AML-193 (cell line): ENCODE results near the gene TMEM238L.

Experiments used
- DNase-seq, 2 experiments: peaks; one replicate each; lab custom pipeline; 2025; lab: John Stamatoyannopoulos, UW

The TMEM238L gene

GRCh38 chr17:10804546-10804945 is 647 bp upstream of the TMEM238L start:
- DNase-seq, result no peak

DNA sequence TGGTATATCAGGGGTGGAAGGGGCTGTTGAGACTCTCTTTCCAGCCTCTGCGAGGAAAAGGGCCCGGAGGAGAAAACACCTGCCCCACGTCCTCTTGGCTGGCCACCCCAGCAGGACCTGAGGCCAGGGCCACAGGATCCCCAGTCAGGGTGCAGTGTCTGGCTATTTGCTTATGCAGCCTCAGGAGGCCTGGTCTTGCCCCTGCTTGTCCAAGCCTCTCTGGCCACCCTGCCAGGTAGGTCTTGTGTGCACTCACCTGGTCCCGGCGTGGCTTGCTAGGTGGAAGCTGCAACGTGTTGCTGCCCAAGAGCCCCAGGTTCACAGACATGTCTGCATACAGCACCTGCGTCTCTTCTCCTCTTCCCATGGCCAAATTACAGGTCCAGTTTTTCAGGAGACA is 549 bp downstream of the TMEM238L start:
- DNase-seq, result no peak

DNA sequence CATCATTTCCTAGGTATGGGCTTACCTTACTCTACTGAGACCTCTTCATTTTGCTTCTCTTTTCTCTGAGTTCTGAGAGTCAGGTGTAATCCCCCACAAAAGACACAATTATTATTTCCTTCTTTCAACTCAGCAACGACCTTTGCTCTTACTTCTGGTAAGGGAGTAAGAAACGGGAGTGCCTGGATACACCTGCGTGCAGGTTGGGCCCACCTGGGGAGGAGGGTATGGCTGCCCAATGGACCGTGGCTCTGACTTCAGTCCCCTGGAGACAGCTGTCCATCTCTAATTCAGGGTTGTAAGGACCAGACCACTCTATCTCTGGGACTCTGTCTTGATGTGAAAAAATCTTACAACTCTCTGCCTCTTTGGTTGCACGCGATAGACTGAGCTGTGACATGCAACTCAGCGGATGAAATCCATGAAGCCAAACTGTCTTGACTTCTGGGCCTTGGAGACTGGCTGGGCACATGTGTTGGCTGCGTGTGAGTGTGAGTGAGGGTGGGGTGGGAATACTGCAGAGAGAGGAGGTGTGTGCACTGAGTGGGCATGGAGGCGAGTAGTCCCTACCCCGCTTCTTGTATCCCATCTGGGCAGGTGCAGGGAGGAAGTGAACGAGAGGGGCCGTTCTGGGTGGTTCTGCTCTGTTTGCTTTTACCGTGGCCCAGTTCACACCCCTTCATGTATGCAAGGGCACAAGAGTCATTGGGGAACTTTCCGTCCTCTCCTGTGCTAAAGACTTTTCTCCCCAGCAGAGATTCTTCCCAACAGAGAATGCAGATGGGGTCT is 1.2 kb downstream of the TMEM238L start:
- no peak for DNase-seq

- DNase-seq, result no peak
Observed at GRCh38 chr17:10799407-10799806, 4.5 kb downstream of the TMEM238L start.

DNA sequence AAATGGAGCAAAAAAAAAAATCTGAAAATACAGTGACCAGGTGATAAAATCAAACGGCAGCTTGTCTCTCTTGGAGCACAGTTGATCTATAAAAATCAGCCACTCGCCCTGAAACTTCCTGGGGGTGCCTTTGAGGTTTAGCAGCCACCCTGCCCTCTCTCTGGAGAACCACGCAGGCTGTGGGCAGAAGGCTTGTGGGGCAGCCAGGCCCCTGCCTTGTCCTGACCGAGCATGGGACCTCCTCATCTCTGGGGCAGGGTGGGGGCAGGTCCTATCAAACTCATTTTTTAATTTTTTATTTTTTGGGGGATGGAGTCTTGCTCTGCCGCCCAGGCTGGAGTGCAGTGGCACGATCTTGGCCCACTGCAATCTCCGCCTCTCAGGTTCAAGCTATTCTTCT is 5.0 kb downstream of the TMEM238L start:
- no peak for DNase-seq

GRCh38 chr17:10798332-10798749 is 5.6 kb downstream of the TMEM238L start:
- no peak for DNase-seq

GRCh38 chr17:10797476-10798328 is 6.2 kb downstream of the TMEM238L start:
- no peak for DNase-seq

- no peak for DNase-seq
Observed at GRCh38 chr17:10793816-10794215, 10.1 kb downstream of the TMEM238L start.

GRCh38 chr17:10793256-10793655 is 10.6 kb downstream of the TMEM238L start:
- no peak for DNase-seq

- no peak for DNase-seq
Observed at GRCh38 chr17:10792151-10792550, 11.7 kb downstream of the TMEM238L start.

- no peak for DNase-seq
Observed at GRCh38 chr17:10790491-10791401, 13.2 kb downstream of the TMEM238L start.

DNA sequence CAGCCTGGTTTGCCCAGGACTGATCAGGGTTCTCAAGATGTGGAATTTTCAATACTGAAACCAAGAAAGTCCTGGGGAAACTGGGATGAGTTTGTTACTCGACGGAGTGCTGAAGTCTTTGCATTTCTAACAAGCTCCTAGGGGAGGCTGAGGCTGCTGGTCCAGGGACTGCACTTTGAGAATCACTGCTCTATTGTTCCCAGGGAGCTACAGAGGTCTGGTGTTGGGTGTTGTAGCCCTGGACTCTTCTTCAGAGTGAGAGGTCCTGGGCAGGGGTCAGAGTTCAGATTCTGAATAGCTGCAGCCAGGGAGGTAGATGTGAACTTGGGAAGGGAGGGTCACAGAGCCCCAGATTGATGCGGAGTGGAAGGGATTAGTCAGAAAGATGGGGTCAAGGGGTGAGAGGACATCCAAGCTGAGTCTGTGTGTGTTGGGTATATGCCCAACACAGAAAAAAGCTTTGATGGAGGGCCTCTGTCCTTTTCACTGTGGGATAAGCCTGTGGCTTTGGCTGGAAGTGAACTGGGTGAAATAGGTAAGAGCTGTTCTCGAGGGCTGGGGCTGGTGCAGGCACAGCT is 14.1 kb downstream of the TMEM238L start:
- no peak for DNase-seq

- DNase-seq, result no peak
Observed at GRCh38 chr17:10787306-10788045, 16.4 kb downstream of the TMEM238L start.

DNA sequence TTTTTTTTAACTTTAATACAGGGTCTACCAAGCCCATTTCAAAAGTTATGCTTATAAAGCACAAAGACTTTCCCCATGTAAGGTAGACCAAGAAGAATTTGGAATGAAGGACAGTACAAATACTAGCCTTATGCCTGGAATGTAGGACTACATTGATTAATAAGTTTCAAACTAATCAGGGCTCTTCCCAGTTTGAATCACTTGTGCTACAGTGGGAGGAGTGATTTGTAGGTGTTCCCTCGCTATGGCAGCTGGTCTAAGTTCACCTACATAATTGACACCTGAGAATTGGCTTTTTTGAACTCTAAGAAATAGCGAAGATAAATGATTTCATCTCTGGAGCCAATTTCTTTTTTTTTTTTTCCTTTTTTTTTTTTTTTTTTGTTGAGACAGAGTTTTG is 18.6 kb downstream of the TMEM238L start:
- no peak for DNase-seq

DNA sequence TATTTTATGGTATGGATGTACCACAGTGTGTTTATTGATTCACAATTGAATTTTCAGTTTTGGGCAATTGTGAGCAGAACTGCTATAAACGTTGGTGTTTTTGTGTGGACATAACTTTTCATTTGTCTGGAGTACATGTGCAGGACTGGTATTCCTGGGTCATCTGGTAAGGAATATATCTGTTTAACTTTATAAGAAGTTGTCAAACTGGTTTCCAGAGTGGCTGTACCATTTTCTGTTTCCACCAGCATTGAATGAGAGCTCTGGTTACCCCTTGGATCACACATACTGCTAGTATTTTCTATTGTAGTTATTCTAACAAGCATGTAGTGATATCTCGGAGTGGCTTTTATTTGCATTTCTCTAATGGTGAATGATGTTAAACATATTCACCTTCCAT is 24.3 kb downstream of the TMEM238L start:
- no peak for DNase-seq

DNA sequence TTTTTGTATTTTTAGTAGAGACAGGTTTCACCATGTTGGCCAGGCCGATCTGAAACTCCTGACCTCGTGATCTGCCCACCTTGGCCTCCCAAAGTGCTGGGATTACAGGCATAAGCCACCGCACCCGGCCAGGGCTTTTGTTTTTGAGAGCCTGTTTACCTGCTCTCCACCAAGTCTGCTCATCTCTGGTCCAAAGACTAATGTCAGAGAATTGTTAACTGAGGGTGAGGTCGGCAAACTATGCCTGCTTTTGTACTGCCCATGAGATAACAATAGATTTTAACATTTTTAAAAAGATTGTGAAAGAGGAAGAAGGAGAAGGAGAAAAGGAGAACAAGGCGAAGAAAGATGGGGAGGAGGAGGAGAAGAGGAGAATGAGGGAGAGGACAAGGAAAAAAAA is 26.0 kb downstream of the TMEM238L start:
- no peak for DNase-seq

- no peak for DNase-seq
Observed at GRCh38 chr17:10777131-10777807, 26.6 kb downstream of the TMEM238L start.

DNA sequence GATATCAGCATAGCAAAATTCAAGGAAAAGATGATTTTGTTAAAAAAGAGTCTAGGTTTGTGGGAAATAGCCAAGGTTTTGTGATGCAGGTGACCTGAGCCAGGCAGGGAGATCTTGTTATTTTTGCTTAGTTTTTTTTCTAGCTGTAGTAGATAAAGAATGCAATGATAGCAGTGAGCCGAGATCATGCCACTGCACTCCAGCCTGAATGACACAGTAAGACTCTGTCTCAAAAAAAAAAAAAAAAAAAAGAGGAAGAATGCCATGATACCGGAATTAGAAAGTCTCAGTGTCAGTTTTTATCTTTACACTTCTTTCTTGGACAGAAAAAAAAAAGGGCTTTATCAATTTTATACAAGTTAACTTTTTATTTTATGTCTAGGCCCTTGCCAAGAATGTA is 27.5 kb downstream of the TMEM238L start:
- no peak for DNase-seq

- no peak for DNase-seq
Observed at GRCh38 chr17:10775740-10776356, 28.1 kb downstream of the TMEM238L start.

DNA sequence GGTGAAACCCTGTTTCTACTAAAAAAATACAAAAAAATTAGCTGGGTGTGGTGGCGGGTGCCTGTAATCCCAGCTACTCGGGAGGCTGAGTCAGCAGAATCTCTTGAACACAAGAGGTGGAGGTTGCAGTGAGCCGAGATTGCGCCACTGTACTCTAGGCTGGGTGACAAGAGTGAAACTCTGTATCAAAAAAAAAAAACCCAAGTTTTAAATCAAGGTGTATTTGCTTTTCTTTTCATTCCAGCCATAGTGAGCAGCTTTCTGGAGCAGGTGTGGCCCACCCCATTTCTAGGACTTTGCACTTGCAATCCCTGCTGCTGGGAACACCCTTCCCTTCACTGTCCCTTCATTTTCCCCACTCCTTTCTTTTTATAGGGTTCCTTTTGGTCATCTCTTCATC is 28.8 kb downstream of the TMEM238L start:
- no peak for DNase-seq
